ENCODE measurements around the gene ZNF655. TPM values are rescaled to one million over a fixed set of nuclear protein-coding genes. Genes with fewer than 3 reads are reported as not detected.

ZNF655 gene
- total RNA-seq, 1 donor from 2014 or later: 59.7 TPM

DNA sequence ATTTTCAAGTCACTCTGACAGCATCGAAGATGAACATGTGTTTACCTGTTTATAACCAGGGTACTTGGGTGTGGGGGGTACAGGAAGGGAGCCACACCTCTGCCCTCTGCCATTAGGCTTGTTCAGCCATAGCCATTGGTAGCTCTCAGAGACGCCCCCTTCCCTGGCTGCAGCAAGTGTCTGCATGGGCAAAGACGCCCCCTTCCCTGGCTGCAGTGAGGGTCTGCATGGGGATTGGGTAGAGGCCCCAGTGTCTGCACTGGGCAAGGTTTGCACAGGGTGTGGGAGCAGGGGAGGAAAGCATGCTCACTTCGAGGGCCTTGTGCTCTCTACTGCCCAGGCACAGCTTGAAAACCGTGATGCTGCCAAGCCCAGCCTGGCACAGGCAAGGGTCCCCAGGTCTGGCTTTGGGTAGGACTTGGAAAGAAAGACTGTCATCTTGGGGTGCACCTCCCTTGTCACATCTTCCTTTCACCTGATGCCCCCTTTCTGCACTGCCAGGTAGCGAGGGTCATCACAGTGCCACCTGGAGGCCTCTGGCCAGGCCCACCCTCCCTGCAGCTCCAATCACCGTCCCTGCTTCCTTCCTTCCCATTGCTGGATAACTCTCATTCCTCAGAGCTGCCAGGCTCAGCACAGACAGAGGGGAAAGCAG, 43.3 kb downstream of the ZNF655 start:
- Histone ChIP-seq H3K4me1 (ENCODE audit: insufficient read depth, low read length) (no peaks in the 10 kb centered on the region), H3K27ac (ENCODE audit: low read depth, low read length) (no peak overlapping the region), H3K4me3 (ENCODE audit: insufficient read depth, low read depth, low read length) (no peak overlapping the region), H4K20me1 (ENCODE audit: insufficient read depth, low read length) (no peaks in the 10 kb centered on the region), H3K9me3 (ENCODE audit: insufficient read depth, low read depth, low read length) (no peaks in the 10 kb centered on the region), H3K4me2 (ENCODE audit: low read length) (no peak overlapping the region), H3K79me2 (ENCODE audit: insufficient read depth, low read length) (no peaks in the 10 kb centered on the region), H3K36me3 (ENCODE audit: insufficient read depth, low read length) (no peaks in the 10 kb centered on the region), H3K27me3 (ENCODE audit: insufficient read depth, low read length) (no peaks in the 10 kb centered on the region), H3K9ac (ENCODE audit: low read length) (no peak overlapping the region), H2AFZ (ENCODE audit: low read depth, low read length) (no peak overlapping the region)
- no peak overlapping the region for H3K4me3 Mint-ChIP-seq (ENCODE audit: unreplicated experiment)
- H3K36me3 Mint-ChIP-seq (ENCODE audit: low read depth, unreplicated experiment): no peaks in the 10 kb centered on the region
- FAIRE-seq (no peak), DNase-seq (ENCODE audit: low read depth) (no peak)
- no peak overlapping the region for H3K27ac Mint-ChIP-seq (ENCODE audit: unreplicated experiment)
- no peaks in the 10 kb centered on the region for H3K4me1 Mint-ChIP-seq (ENCODE audit: low read depth, unreplicated experiment)
- H3K9me3 Mint-ChIP-seq (ENCODE audit: unreplicated experiment): no peaks in the 10 kb centered on the region
- TF ChIP-seq EZH2 (IDR thresholded peaks at IDR 0.05; ENCODE audit: insufficient read depth, low read length): no peak
- TF ChIP-seq, protein P1, sequence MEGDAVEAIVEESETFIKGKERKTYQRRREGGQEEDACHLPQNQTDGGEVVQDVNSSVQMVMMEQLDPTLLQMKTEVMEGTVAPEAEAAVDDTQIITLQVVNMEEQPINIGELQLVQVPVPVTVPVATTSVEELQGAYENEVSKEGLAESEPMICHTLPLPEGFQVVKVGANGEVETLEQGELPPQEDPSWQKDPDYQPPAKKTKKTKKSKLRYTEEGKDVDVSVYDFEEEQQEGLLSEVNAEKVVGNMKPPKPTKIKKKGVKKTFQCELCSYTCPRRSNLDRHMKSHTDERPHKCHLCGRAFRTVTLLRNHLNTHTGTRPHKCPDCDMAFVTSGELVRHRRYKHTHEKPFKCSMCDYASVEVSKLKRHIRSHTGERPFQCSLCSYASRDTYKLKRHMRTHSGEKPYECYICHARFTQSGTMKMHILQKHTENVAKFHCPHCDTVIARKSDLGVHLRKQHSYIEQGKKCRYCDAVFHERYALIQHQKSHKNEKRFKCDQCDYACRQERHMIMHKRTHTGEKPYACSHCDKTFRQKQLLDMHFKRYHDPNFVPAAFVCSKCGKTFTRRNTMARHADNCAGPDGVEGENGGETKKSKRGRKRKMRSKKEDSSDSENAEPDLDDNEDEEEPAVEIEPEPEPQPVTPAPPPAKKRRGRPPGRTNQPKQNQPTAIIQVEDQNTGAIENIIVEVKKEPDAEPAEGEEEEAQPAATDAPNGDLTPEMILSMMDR (IDR thresholded peaks at IDR 0.05; ENCODE audit: insufficient read depth, low read depth, low read length): no peak
- H3K27me3 Mint-ChIP-seq (ENCODE audit: low read depth, unreplicated experiment): peaks cover 32% of the 10 kb centered on the region

DNA sequence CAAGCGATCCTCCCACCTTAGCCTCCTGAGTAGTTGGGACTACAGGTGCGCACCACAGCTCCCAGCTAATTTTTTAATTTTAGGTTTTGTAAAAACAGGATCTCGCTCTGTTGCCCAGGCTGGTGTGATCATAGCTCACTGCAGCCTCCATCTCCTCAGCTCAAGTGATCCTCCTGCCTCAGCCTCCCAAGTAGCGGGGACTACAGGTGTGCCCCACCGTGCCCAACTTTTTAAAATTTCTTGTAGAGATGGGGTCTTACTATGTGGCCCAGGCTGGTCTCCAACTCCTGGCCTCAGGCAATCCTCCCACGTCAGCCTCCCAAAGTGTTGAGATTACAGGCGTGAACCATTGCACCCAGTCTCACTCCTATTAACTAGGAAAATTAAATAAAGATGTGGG, 47.1 kb downstream of the ZNF655 start:
- Mint-ChIP-seq H3K27me3 (ENCODE audit: low read depth, unreplicated experiment) (peaks cover 41% of the 10 kb centered on the region), H3K4me1 (ENCODE audit: low read depth, unreplicated experiment) (no peaks in the 10 kb centered on the region), H3K9me3 (ENCODE audit: unreplicated experiment) (peaks cover 1% of the 10 kb centered on the region), H3K4me3 (ENCODE audit: unreplicated experiment) (no peak overlapping the region), H3K36me3 (ENCODE audit: low read depth, unreplicated experiment) (no peaks in the 10 kb centered on the region), H3K27ac (ENCODE audit: unreplicated experiment) (no peak overlapping the region)
- Histone ChIP-seq H3K4me2 (ENCODE audit: low read length) (no peak overlapping the region), H3K27ac (ENCODE audit: low read depth, low read length) (no peak overlapping the region), H2AFZ (ENCODE audit: low read depth, low read length) (no peak overlapping the region), H3K4me3 (ENCODE audit: insufficient read depth, low read depth, low read length) (no peak overlapping the region), H3K9me3 (ENCODE audit: insufficient read depth, low read depth, low read length) (no peaks in the 10 kb centered on the region), H3K27me3 (ENCODE audit: insufficient read depth, low read length) (no peaks in the 10 kb centered on the region), H3K4me1 (ENCODE audit: insufficient read depth, low read length) (no peaks in the 10 kb centered on the region), H3K79me2 (ENCODE audit: insufficient read depth, low read length) (no peaks in the 10 kb centered on the region), H4K20me1 (ENCODE audit: insufficient read depth, low read length) (no peaks in the 10 kb centered on the region), H3K36me3 (ENCODE audit: insufficient read depth, low read length) (no peaks in the 10 kb centered on the region), H3K9ac (ENCODE audit: low read length) (no peak overlapping the region)
- FAIRE-seq: no peak
- DNase-seq (ENCODE audit: low read depth): no peak
- no peak for TF ChIP-seq EZH2 (IDR thresholded peaks at IDR 0.05; ENCODE audit: insufficient read depth, low read length)
- TF ChIP-seq, protein P1 (IDR thresholded peaks at IDR 0.05; ENCODE audit: insufficient read depth, low read depth, low read length): no peak

DNA sequence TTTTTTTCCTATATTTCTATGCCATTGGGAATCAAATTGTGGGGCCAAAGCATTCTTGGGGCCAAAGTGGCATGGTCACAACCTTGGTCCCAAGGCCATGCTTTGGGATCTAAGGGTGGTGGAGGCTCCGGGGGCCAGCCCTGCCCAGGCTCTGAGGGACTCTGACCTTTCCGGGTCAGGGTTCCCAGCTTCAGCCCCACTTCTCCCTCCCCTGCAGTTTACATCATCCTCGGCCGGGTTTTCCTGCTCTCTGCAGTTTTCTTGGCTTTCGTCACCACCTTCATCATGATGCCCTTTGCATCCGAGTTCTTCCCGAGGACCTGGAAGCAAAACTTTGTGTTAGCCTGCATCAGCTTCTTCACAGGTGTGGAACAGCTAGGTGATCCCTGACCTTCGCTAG, 48.1 kb downstream of the ZNF655 start:
- Histone ChIP-seq H3K27me3 (ENCODE audit: insufficient read depth, low read length) (no peaks in the 10 kb centered on the region), H3K4me3 (ENCODE audit: insufficient read depth, low read depth, low read length) (no peak overlapping the region), H3K9ac (ENCODE audit: low read length) (no peak overlapping the region), H4K20me1 (ENCODE audit: insufficient read depth, low read length) (no peaks in the 10 kb centered on the region), H3K4me1 (ENCODE audit: insufficient read depth, low read length) (no peaks in the 10 kb centered on the region), H3K36me3 (ENCODE audit: insufficient read depth, low read length) (no peaks in the 10 kb centered on the region), H3K4me2 (ENCODE audit: low read length) (no peak overlapping the region), H3K9me3 (ENCODE audit: insufficient read depth, low read depth, low read length) (no peaks in the 10 kb centered on the region), H2AFZ (ENCODE audit: low read depth, low read length) (no peak overlapping the region), H3K79me2 (ENCODE audit: insufficient read depth, low read length) (no peaks in the 10 kb centered on the region), H3K27ac (ENCODE audit: low read depth, low read length) (no peak overlapping the region)
- TF ChIP-seq, protein P1 (IDR thresholded peaks at IDR 0.05; ENCODE audit: insufficient read depth, low read depth, low read length): no peak
- TF ChIP-seq EZH2 (IDR thresholded peaks at IDR 0.05; ENCODE audit: insufficient read depth, low read length): no peak
- H3K9me3 Mint-ChIP-seq (ENCODE audit: unreplicated experiment): peaks cover 3% of the 10 kb centered on the region
- H3K27me3 Mint-ChIP-seq (ENCODE audit: low read depth, unreplicated experiment): peaks cover 38% of the 10 kb centered on the region
- H3K4me3 Mint-ChIP-seq (ENCODE audit: unreplicated experiment): no peak overlapping the region
- no peak overlapping the region for H3K27ac Mint-ChIP-seq (ENCODE audit: unreplicated experiment)
- FAIRE-seq: no peak
- no peak for DNase-seq (ENCODE audit: low read depth)
- H3K36me3 Mint-ChIP-seq (ENCODE audit: low read depth, unreplicated experiment): no peaks in the 10 kb centered on the region
- H3K4me1 Mint-ChIP-seq (ENCODE audit: low read depth, unreplicated experiment): no peaks in the 10 kb centered on the region
